ENCODE data around the gene HIGD1A. TPM values are rescaled to one million over a fixed set of nuclear protein-coding genes. Genes with fewer than 3 reads are reported as not detected.

HIGD1A gene
- total and polyA plus RNA-seq, 2 experiments from 2014 or later = 102 to 144 TPM

DNA sequence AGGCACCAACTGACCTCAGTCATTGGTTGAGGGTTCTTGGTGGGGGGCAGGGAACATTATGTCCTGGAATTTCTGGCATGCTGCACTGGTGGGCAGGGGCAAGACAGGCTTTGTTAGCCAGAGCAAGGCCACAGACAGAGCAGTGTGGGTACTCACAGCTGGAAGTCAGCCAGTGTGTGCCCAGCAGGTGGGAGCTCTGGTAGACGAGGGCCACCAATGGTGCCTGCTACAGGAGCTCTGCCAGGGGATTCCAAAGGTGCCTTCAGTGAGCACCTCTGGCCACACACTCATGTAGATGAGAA, 40.1 kb upstream of the HIGD1A start:
- H3K9me2 ChIP-seq (ENCODE audit: insufficient read depth) = peaks cover 4% of the 10 kb centered on the region; the same call in 1 of the 2 replicates
- H3K27me3 ChIP-seq (ENCODE audit: insufficient read depth) = no peaks in the 10 kb centered on the region
- Mint-ChIP-seq H3K4me1 (peaks cover 15% of the 10 kb centered on the region), H3K27ac (no peak overlapping the region; the same call in 1 of the 2 replicates), H3K4me3 (no peak overlapping the region), H3K27me3 (ENCODE audit: insufficient read depth, low read depth, poor library complexity) (peaks cover 11% of the 10 kb centered on the region), H3K9me3 (no peaks in the 10 kb centered on the region), H3K36me3 (ENCODE audit: low read depth) (no peaks in the 10 kb centered on the region)
- peak; percentile 15 for DNase-seq (ENCODE audit: low spot score)
- H3K36me3 ChIP-seq (ENCODE audit: insufficient read depth) = no peaks in the 10 kb centered on the region
- no peaks in the 10 kb centered on the region for H3K79me2 ChIP-seq (replicated peaks; ENCODE audit: insufficient read depth)
- H4K20me1 ChIP-seq (replicated peaks; ENCODE audit: insufficient read depth) = no peaks in the 10 kb centered on the region
- H3K4me3 ChIP-seq = no peak overlapping the region
- H2AFZ ChIP-seq = 0 out of 2 replicates have a peak overlapping the region, but pooled peaks have one; percentile 28
- H3K4me1 ChIP-seq (ENCODE audit: insufficient read depth) = no peaks in the 10 kb centered on the region; the same call in 1 of the 2 replicates
- ATAC-seq = peak; percentile 52
- no peak overlapping the region for H3K27ac ChIP-seq (ENCODE audit: low read depth)
- no peak overlapping the region for H3K4me2 ChIP-seq
- no peak for TF ChIP-seq ZNF331 (CRISPR knock-in tag; IDR thresholded peaks at IDR 0.05; ENCODE audit: low read depth)
- no peak for TF ChIP-seq ZNF114 (CRISPR knock-in tag; IDR thresholded peaks at IDR 0.05)
- TF ChIP-seq, protein P1, sequence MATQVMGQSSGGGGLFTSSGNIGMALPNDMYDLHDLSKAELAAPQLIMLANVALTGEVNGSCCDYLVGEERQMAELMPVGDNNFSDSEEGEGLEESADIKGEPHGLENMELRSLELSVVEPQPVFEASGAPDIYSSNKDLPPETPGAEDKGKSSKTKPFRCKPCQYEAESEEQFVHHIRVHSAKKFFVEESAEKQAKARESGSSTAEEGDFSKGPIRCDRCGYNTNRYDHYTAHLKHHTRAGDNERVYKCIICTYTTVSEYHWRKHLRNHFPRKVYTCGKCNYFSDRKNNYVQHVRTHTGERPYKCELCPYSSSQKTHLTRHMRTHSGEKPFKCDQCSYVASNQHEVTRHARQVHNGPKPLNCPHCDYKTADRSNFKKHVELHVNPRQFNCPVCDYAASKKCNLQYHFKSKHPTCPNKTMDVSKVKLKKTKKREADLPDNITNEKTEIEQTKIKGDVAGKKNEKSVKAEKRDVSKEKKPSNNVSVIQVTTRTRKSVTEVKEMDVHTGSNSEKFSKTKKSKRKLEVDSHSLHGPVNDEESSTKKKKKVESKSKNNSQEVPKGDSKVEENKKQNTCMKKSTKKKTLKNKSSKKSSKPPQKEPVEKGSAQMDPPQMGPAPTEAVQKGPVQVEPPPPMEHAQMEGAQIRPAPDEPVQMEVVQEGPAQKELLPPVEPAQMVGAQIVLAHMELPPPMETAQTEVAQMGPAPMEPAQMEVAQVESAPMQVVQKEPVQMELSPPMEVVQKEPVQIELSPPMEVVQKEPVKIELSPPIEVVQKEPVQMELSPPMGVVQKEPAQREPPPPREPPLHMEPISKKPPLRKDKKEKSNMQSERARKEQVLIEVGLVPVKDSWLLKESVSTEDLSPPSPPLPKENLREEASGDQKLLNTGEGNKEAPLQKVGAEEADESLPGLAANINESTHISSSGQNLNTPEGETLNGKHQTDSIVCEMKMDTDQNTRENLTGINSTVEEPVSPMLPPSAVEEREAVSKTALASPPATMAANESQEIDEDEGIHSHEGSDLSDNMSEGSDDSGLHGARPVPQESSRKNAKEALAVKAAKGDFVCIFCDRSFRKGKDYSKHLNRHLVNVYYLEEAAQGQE (IDR thresholded peaks at IDR 0.05; ENCODE audit: unreplicated experiment) = no peak
- no peak for TF ChIP-seq STAT1 (IDR thresholded peaks at IDR 0.05; ENCODE audit: unreplicated experiment)
- no peak for TF ChIP-seq CREB1 (CRISPR knock-in tag; IDR thresholded peaks at IDR 0.05; ENCODE audit: low read depth)
- no peak for TF ChIP-seq POLR2AphosphoS5 (IDR thresholded peaks at IDR 0.05; ENCODE audit: low read depth)
- no peak for TF ChIP-seq EZH2 (IDR thresholded peaks at IDR 0.05; ENCODE audit: low read depth, unreplicated experiment)
- TF ChIP-seq ETS1 (IDR thresholded peaks at IDR 0.05) = no peak
- TF ChIP-seq JUNB (IDR thresholded peaks at IDR 0.05; ENCODE audit: unreplicated experiment) = no peak
- TF ChIP-seq EZH2phosphoT487 (IDR thresholded peaks at IDR 0.05; ENCODE audit: unreplicated experiment) = no peak
- TF ChIP-seq, protein P2, sequence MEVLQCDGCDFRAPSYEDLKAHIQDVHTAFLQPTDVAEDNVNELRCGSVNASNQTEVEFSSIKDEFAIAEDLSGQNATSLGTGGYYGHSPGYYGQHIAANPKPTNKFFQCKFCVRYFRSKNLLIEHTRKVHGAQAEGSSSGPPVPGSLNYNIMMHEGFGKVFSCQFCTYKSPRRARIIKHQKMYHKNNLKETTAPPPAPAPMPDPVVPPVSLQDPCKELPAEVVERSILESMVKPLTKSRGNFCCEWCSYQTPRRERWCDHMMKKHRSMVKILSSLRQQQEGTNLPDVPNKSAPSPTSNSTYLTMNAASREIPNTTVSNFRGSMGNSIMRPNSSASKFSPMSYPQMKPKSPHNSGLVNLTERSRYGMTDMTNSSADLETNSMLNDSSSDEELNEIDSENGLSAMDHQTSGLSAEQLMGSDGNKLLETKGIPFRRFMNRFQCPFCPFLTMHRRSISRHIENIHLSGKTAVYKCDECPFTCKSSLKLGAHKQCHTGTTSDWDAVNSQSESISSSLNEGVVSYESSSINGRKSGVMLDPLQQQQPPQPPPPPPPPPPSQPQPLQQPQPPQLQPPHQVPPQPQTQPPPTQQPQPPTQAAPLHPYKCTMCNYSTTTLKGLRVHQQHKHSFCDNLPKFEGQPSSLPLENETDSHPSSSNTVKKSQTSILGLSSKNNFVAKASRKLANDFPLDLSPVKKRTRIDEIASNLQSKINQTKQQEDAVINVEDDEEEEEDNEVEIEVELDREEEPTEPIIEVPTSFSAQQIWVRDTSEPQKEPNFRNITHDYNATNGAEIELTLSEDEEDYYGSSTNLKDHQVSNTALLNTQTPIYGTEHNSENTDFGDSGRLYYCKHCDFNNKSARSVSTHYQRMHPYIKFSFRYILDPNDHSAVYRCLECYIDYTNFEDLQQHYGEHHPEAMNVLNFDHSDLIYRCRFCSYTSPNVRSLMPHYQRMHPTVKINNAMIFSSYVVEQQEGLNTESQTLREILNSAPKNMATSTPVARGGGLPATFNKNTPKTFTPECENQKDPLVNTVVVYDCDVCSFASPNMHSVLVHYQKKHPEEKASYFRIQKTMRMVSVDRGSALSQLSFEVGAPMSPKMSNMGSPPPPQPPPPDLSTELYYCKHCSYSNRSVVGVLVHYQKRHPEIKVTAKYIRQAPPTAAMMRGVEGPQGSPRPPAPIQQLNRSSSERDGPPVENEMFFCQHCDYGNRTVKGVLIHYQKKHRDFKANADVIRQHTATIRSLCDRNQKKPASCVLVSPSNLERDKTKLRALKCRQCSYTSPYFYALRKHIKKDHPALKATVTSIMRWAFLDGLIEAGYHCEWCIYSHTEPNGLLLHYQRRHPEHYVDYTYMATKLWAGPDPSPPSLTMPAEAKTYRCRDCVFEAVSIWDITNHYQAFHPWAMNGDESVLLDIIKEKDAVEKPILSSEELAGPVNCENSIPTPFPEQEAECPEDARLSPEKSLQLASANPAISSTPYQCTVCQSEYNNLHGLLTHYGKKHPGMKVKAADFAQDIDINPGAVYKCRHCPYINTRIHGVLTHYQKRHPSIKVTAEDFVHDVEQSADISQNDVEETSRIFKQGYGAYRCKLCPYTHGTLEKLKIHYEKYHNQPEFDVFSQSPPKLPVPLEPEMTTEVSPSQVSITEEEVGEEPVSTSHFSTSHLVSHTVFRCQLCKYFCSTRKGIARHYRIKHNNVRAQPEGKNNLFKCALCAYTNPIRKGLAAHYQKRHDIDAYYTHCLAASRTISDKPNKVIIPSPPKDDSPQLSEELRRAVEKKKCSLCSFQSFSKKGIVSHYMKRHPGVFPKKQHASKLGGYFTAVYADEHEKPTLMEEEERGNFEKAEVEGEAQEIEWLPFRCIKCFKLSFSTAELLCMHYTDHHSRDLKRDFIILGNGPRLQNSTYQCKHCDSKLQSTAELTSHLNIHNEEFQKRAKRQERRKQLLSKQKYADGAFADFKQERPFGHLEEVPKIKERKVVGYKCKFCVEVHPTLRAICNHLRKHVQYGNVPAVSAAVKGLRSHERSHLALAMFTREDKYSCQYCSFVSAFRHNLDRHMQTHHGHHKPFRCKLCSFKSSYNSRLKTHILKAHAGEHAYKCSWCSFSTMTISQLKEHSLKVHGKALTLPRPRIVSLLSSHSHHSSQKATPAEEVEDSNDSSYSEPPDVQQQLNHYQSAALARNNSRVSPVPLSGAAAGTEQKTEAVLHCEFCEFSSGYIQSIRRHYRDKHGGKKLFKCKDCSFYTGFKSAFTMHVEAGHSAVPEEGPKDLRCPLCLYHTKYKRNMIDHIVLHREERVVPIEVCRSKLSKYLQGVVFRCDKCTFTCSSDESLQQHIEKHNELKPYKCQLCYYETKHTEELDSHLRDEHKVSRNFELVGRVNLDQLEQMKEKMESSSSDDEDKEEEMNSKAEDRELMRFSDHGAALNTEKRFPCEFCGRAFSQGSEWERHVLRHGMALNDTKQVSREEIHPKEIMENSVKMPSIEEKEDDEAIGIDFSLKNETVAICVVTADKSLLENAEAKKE (CRISPR knock-in tag; IDR thresholded peaks at IDR 0.05) = no peak
- no peak for TF ChIP-seq NANOG (IDR thresholded peaks at IDR 0.05; ENCODE audit: borderline replicate concordance)
- TF ChIP-seq, protein P3, sequence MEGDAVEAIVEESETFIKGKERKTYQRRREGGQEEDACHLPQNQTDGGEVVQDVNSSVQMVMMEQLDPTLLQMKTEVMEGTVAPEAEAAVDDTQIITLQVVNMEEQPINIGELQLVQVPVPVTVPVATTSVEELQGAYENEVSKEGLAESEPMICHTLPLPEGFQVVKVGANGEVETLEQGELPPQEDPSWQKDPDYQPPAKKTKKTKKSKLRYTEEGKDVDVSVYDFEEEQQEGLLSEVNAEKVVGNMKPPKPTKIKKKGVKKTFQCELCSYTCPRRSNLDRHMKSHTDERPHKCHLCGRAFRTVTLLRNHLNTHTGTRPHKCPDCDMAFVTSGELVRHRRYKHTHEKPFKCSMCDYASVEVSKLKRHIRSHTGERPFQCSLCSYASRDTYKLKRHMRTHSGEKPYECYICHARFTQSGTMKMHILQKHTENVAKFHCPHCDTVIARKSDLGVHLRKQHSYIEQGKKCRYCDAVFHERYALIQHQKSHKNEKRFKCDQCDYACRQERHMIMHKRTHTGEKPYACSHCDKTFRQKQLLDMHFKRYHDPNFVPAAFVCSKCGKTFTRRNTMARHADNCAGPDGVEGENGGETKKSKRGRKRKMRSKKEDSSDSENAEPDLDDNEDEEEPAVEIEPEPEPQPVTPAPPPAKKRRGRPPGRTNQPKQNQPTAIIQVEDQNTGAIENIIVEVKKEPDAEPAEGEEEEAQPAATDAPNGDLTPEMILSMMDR (conservative IDR thresholded peaks at IDR 0.05; ENCODE audit: low read depth in 2 of 2) = no peak
- no peaks in the 10 kb centered on the region for H3F3A ChIP-seq (replicated peaks; ENCODE audit: low read depth)
